ENCODE measurements around the gene BRD1. TPM values are rescaled to one million over a fixed set of nuclear protein-coding genes. Genes with fewer than 3 reads are reported as not detected.

BRD1 gene
- total and polyA plus RNA-seq, 9 of the 15 experiments (the other 6 are each of a cell fraction or from before 2014, with no cell fraction given), result 0.42 to 17.6 (median 5.5) TPM

GRCh38 chr22:49756201-49756600, 71.5 kb downstream of the BRD1 start:
- WGBS (ENCODE audit: insufficient coverage, low coverage, missing lambda C conversion rate), result 5% methylated on average over 4 of the region's 5 CpGs
- H3K4me1 ChIP-seq (replicated peaks in 1 of 2; ENCODE audit: control insufficient read depth in 2 of 2, insufficient read depth in 2 of 2, low read length in 2 of 2), result peaks cover 0 to 20% of the 10 kb centered on the region in 2 experiments; a peak in 3 of 5 replicates
- no TSS peak for BruUV-seq (replicated peaks)
- no peak overlapping the region for H2AFZ ChIP-seq (ENCODE audit: low read depth, low read length)
- H3K9ac ChIP-seq (ENCODE audit: insufficient read depth in 1 of 2, low read depth in 2 of 2, low read length in 2 of 2), result no peak overlapping the region
- no peaks in the 10 kb centered on the region for H3K9me1 ChIP-seq (ENCODE audit: control insufficient read depth, insufficient read depth, low read length)
- intact Hi-C loops (cut with micrococcal nuclease) (no loop called here), in situ Hi-C loops (cut with MboI) (no loop called here)
- peaks cover 6 to 42% of the 10 kb centered on the region in 2 experiments; a peak in 4 of 5 replicates for H3K27me3 ChIP-seq (ENCODE audit: control insufficient read depth in 2 of 2, insufficient read depth in 2 of 2, low read length in 2 of 2)
- no peak overlapping the region for H3K27ac ChIP-seq (ENCODE audit: extremely low read depth, low read depth, low read length)
- H3K4me2 ChIP-seq (ENCODE audit: insufficient read depth, low read length), result no peak overlapping the region
- H3K79me2 ChIP-seq (ENCODE audit: control insufficient read depth, insufficient read depth, low read length), result no peaks in the 10 kb centered on the region
- H3K4me3 ChIP-seq, result no peak overlapping the region
- H3K9me3 ChIP-seq (replicated peaks; ENCODE audit: control insufficient read depth, insufficient read depth, low read depth, low read length), result no peaks in the 10 kb centered on the region
- FAIRE-seq, result no peak
- DNase-seq (ENCODE audit: extremely low read depth in 1 of 4, low spot score in 3 of 4), result no peak
- ChIA-PET POLR2A (interaction anchor here (0.6 kb wide), 2 partner anchors 9 to 43 kb away, joined by 3 to 4 read pairs; no protein-coding TSS in a partner anchor), CTCF (ENCODE audit: low intra/inter-chr PET ratio) (no interaction called here)
- H3K36me3 ChIP-seq (ENCODE audit: control insufficient read depth, insufficient read depth, low read length), result no peaks in the 10 kb centered on the region
- H4K20me1 ChIP-seq (replicated peaks; ENCODE audit: control insufficient read depth, insufficient read depth, low read length), result no peaks in the 10 kb centered on the region
- no peak for TF ChIP-seq NONO (IDR thresholded peaks at IDR 0.05; ENCODE audit: low read depth in 2 of 2, low read length in 1 of 2)
- ATAC-seq, result no peak

GRCh38 chr22:49755631-49756001, 72.1 kb downstream of the BRD1 start:
- ChIA-PET POLR2A (interaction anchor here (0.6 kb wide), 2 partner anchors 9 to 43 kb away, joined by 3 to 4 read pairs; no protein-coding TSS in a partner anchor), CTCF (ENCODE audit: low intra/inter-chr PET ratio) (no interaction called here)
- no peak overlapping the region for H3K4me2 ChIP-seq (ENCODE audit: insufficient read depth, low read length)
- ATAC-seq (no peak), FAIRE-seq (no peak), DNase-seq (ENCODE audit: extremely low read depth in 1 of 4, low spot score in 3 of 4) (no peak)
- H3K4me3 ChIP-seq, result no peak overlapping the region
- H3K27me3 ChIP-seq (ENCODE audit: control insufficient read depth in 2 of 2, insufficient read depth in 2 of 2, low read length in 2 of 2), result peaks cover 6 to 41% of the 10 kb centered on the region in 2 experiments; a peak in 4 of 5 replicates
- no TSS peak for BruUV-seq (replicated peaks)
- H3K36me3 ChIP-seq (ENCODE audit: control insufficient read depth, insufficient read depth, low read length), result no peaks in the 10 kb centered on the region
- no peak overlapping the region for H3K9ac ChIP-seq (ENCODE audit: insufficient read depth in 1 of 2, low read depth in 2 of 2, low read length in 2 of 2)
- in situ Hi-C loops (cut with MboI) (no loop called here), intact Hi-C loops (cut with micrococcal nuclease) (no loop called here)
- peaks cover 0 to 19% of the 10 kb centered on the region in 2 experiments; a peak in 3 of 5 replicates for H3K4me1 ChIP-seq (replicated peaks in 1 of 2; ENCODE audit: control insufficient read depth in 2 of 2, insufficient read depth in 2 of 2, low read length in 2 of 2)
- no peaks in the 10 kb centered on the region for H4K20me1 ChIP-seq (replicated peaks; ENCODE audit: control insufficient read depth, insufficient read depth, low read length)
- H3K27ac ChIP-seq (ENCODE audit: extremely low read depth, low read depth, low read length), result no peak overlapping the region
- H3K79me2 ChIP-seq (ENCODE audit: control insufficient read depth, insufficient read depth, low read length), result no peaks in the 10 kb centered on the region
- no peak for TF ChIP-seq SP2 (IDR thresholded peaks at IDR 0.05; ENCODE audit: extremely low read depth, low read depth, low read length, poor library complexity, severe bottlenecking)
- H2AFZ ChIP-seq (ENCODE audit: low read depth, low read length), result no peak overlapping the region
- WGBS (ENCODE audit: insufficient coverage, low coverage, missing lambda C conversion rate), result 13% methylated on average over 9 of the region's 10 CpGs
- H3K9me3 ChIP-seq (replicated peaks; ENCODE audit: control insufficient read depth, insufficient read depth, low read depth, low read length), result no peaks in the 10 kb centered on the region
- no peaks in the 10 kb centered on the region for H3K9me1 ChIP-seq (ENCODE audit: control insufficient read depth, insufficient read depth, low read length)

Data from K562 (cell line).